Glomerular visceral epithelial cell (primary cell): ENCODE results near the gene PPP1R9B.

ENCODE experiments used
- DNase-seq: peaks from one replicate; pipeline ENCODE4 v3.0.0-alpha.2; 2016; ENCODE audit errors: extremely low spot score

The PPP1R9B gene

GRCh38 chr17:50107790-50108414 lies 42.6 kb downstream of the PPP1R9B start:
- DNase-seq, result no peak

GRCh38 chr17:50106393-50107131 lies 43.9 kb downstream of the PPP1R9B start:
- no peak for DNase-seq

GRCh38 chr17:50105811-50106210 lies 44.7 kb downstream of the PPP1R9B start:
- DNase-seq, result no peak

- no peak for DNase-seq
These were observed 46.5 kb downstream of the PPP1R9B start for GRCh38 chr17:50103941-50104340.

GRCh38 chr17:50103252-50103651 lies 47.2 kb downstream of the PPP1R9B start:
- DNase-seq, result no peak

- DNase-seq, result no peak
These were observed 48.1 kb downstream of the PPP1R9B start for GRCh38 chr17:50102164-50102991.

GRCh38 chr17:50101346-50102163 lies 48.9 kb downstream of the PPP1R9B start:
- DNase-seq, result no peak

GRCh38 chr17:50100921-50101345 lies 49.5 kb downstream of the PPP1R9B start:
- no peak for DNase-seq

GRCh38 chr17:50100480-50100883 lies 50.0 kb downstream of the PPP1R9B start:
- DNase-seq, result no peak

GRCh38 chr17:50099003-50099402 lies 51.5 kb downstream of the PPP1R9B start:
- DNase-seq, result no peak

GRCh38 chr17:50098583-50098982 lies 51.9 kb downstream of the PPP1R9B start:
- DNase-seq, result no peak

GRCh38 chr17:50097926-50098325 lies 52.6 kb downstream of the PPP1R9B start:
- DNase-seq, result no peak

- no peak for DNase-seq
These were observed 53.0 kb downstream of the PPP1R9B start for GRCh38 chr17:50097455-50097854.

GRCh38 chr17:50096758-50097157 lies 53.7 kb downstream of the PPP1R9B start:
- DNase-seq, result no peak

GRCh38 chr17:50096092-50096491 lies 54.4 kb downstream of the PPP1R9B start:
- no peak for DNase-seq

- DNase-seq, result no peak
These were observed 54.8 kb downstream of the PPP1R9B start for GRCh38 chr17:50095626-50096037.

- DNase-seq, result peak; percentile 96
These were observed 55.5 kb downstream of the PPP1R9B start, which contains the start of gene PDK2 for GRCh38 chr17:50094753-50095619. PDK2 (plus strand) TSS chr17:50095351; CDS start chr17:50095436, 85 bp downstream.

GRCh38 chr17:50094243-50094752 lies 56.2 kb downstream of the PPP1R9B start:
- DNase-seq, result peak; percentile 89

- DNase-seq, result no peak
These were observed 56.7 kb downstream of the PPP1R9B start for GRCh38 chr17:50093807-50094206.

- DNase-seq, result no peak
These were observed 57.2 kb downstream of the PPP1R9B start for GRCh38 chr17:50093246-50093645.
